Measurements from ENCODE around the gene SYMPK.
A peak's percentile ranks its signal among the peaks of the same experiment; 100 is the strongest.

The SYMPK gene

GRCh38 chr19:45862564-45863334 is at the start of gene SYMPK:
Gene SYMPK (minus strand): TSS chr19:45863147. CDS start chr19:45854495, 8,652 bp downstream.
- peaks cover 49% of the 10 kb centered on the region for H3K79me2 ChIP-seq (ENCODE audit: low read length)
- H3K4me2 ChIP-seq (ENCODE audit: low read length), result peak within 1 kb of the TSS; percentile 83
- H3K4me1 ChIP-seq (ENCODE audit: low read length), result peaks cover 25% of the 10 kb centered on the region
- peak within 1 kb of the TSS; percentile 87 for H3K27ac ChIP-seq (ENCODE audit: low read length)
- H3K9ac ChIP-seq (ENCODE audit: low read length), result peak within 1 kb of the TSS; percentile 94
- H3K36me3 ChIP-seq (replicated peaks; ENCODE audit: low read depth, low read length), result peaks cover 17% of the 10 kb centered on the region
- H3K27me3 ChIP-seq (ENCODE audit: low read depth, low read length), result no peaks in the 10 kb centered on the region
- no peaks in the 10 kb centered on the region for H3K9me3 ChIP-seq (ENCODE audit: insufficient read depth, low read length)
- H4K20me1 ChIP-seq (ENCODE audit: insufficient read depth, low read length), result no peaks in the 10 kb centered on the region
- H2AFZ ChIP-seq (ENCODE audit: low read depth, low read length), result peak within 1 kb of the TSS; percentile 85
- H3K4me3 ChIP-seq (ENCODE audit: low read length), result peak within 1 kb of the TSS; percentile 90
- TF ChIP-seq EZH2phosphoT487 (IDR thresholded peaks at IDR 0.05; ENCODE audit: low read depth) (no peak), CTCF (IDR thresholded peaks at IDR 0.05; ENCODE audit: low read depth, low read length) (no peak)

DNA sequence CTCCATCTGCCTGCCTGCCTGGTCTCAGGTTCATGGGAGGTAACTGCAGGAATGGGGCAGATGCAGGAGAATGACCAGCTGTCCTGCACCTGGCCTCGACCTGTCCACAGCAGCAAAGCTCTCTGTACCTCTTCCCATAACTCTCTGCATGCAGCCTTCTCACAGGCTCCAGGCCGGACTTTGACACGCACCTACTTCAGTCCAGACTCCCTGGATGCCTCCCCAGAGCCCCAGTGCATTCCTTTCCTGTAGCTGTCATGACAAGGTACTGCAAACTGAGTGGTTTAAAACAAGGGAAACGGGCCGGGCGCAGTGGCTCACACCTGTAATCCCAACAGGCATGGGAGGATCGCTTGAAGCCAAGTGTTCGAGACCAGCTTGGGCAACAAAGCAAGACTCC is 48.3 kb upstream of the SYMPK start:
- H3K27me3 ChIP-seq (ENCODE audit: low read depth, low read length), result no peaks in the 10 kb centered on the region; the same call in 1 of the 2 replicates
- no peak overlapping the region for H3K27ac ChIP-seq (ENCODE audit: low read length)
- no peaks in the 10 kb centered on the region for H3K9me3 ChIP-seq (ENCODE audit: insufficient read depth, low read length)
- H3K4me3 ChIP-seq (ENCODE audit: low read length), result no peak overlapping the region
- H3K79me2 ChIP-seq (ENCODE audit: low read length), result no peaks in the 10 kb centered on the region
- no peak overlapping the region for H2AFZ ChIP-seq (ENCODE audit: low read depth, low read length)
- H3K4me1 ChIP-seq (ENCODE audit: low read length), result no peaks in the 10 kb centered on the region
- no peak for TF ChIP-seq EZH2phosphoT487 (IDR thresholded peaks at IDR 0.05; ENCODE audit: low read depth)
- TF ChIP-seq CTCF (IDR thresholded peaks at IDR 0.05; ENCODE audit: low read depth, low read length), result no peak
- H3K4me2 ChIP-seq (ENCODE audit: low read length), result no peak overlapping the region
- H3K36me3 ChIP-seq (replicated peaks; ENCODE audit: low read depth, low read length), result no peaks in the 10 kb centered on the region
- H3K9ac ChIP-seq (ENCODE audit: low read length), result no peak overlapping the region
- H4K20me1 ChIP-seq (ENCODE audit: insufficient read depth, low read length), result no peaks in the 10 kb centered on the region

- Histone ChIP-seq H3K36me3 (replicated peaks; ENCODE audit: low read depth, low read length) (no peaks in the 10 kb centered on the region), H3K9ac (ENCODE audit: low read length) (no peak overlapping the region), H3K4me2 (ENCODE audit: low read length) (no peak overlapping the region), H3K9me3 (ENCODE audit: insufficient read depth, low read length) (no peaks in the 10 kb centered on the region), H4K20me1 (ENCODE audit: insufficient read depth, low read length) (no peaks in the 10 kb centered on the region), H3K79me2 (ENCODE audit: low read length) (no peaks in the 10 kb centered on the region), H3K27me3 (ENCODE audit: low read depth, low read length) (no peaks in the 10 kb centered on the region), H3K4me3 (ENCODE audit: low read length) (no peak overlapping the region), H3K4me1 (ENCODE audit: low read length) (no peaks in the 10 kb centered on the region), H3K27ac (ENCODE audit: low read length) (no peak overlapping the region), H2AFZ (ENCODE audit: low read depth, low read length) (no peak overlapping the region)
- TF ChIP-seq EZH2phosphoT487 (IDR thresholded peaks at IDR 0.05; ENCODE audit: low read depth) (no peak), CTCF (IDR thresholded peaks at IDR 0.05; ENCODE audit: low read depth, low read length) (no peak)
Observed at GRCh38 chr19:45908956-45909355, 46.0 kb upstream of the SYMPK start.

DNA sequence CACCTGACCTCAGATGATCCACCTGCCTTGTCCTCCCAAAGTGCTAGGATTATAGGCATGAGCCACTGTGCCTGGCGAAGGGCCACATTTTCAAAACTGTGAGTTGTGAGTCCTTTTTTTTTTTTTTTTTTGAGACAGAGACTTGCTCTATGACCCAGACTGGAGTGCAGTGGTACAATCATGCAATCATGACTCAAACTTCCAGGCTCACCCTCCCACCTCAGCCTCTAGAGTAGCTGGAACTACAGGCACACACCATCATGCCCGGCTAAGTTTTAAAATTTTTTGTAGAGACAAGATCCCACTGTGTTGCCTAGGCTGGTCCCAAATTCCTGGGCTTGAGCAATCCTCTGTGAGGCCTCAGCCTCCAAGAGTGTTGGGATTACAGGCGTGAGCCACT is 43.3 kb upstream of the SYMPK start:
- no peak overlapping the region for H3K4me2 ChIP-seq (ENCODE audit: low read length)
- no peaks in the 10 kb centered on the region for H4K20me1 ChIP-seq (ENCODE audit: insufficient read depth, low read length)
- TF ChIP-seq CTCF (IDR thresholded peaks at IDR 0.05; ENCODE audit: low read depth, low read length), result no peak
- no peak for TF ChIP-seq EZH2phosphoT487 (IDR thresholded peaks at IDR 0.05; ENCODE audit: low read depth)
- H3K4me1 ChIP-seq (ENCODE audit: low read length), result peaks cover 5% of the 10 kb centered on the region; the same call in 1 of the 2 replicates
- no peak overlapping the region for H3K9ac ChIP-seq (ENCODE audit: low read length)
- H3K9me3 ChIP-seq (ENCODE audit: insufficient read depth, low read length), result no peaks in the 10 kb centered on the region
- no peaks in the 10 kb centered on the region for H3K36me3 ChIP-seq (replicated peaks; ENCODE audit: low read depth, low read length)
- peaks cover 9% of the 10 kb centered on the region for H3K79me2 ChIP-seq (ENCODE audit: low read length)
- no peak overlapping the region for H3K4me3 ChIP-seq (ENCODE audit: low read length)
- no peaks in the 10 kb centered on the region for H3K27me3 ChIP-seq (ENCODE audit: low read depth, low read length)
- H3K27ac ChIP-seq (ENCODE audit: low read length), result no peak overlapping the region
- H2AFZ ChIP-seq (ENCODE audit: low read depth, low read length), result no peak overlapping the region
